Nephron progenitor cell (in vitro differentiated cells): Measurements from ENCODE around the gene HOXA11.

Experiments used
- DNase-seq: peaks from one replicate; pipeline ENCODE4 v3.0.0; 2021
- H3K27ac Mint-ChIP-seq: 2 replicates; pipeline ENCODE4 v1.8.0; 2021; ENCODE audit warnings: mild to moderate bottlenecking, moderate library complexity, mixed read lengths
- H3K27me3 Mint-ChIP-seq: 2 replicates; pipeline ENCODE4 v1.8.0; 2021; ENCODE audit warnings: mild to moderate bottlenecking, low read depth, mixed read lengths; ENCODE audit not compliant: poor library complexity
- H3K36me3 Mint-ChIP-seq: 2 replicates; pipeline ENCODE4 v1.8.0; 2021; ENCODE audit warnings: low read depth, mixed read lengths
- H3K4me1 Mint-ChIP-seq: 2 replicates; pipeline ENCODE4 v1.8.0; 2021; ENCODE audit warnings: mixed read lengths
- H3K4me3 Mint-ChIP-seq: 2 replicates; pipeline ENCODE4 v1.8.0; 2021; ENCODE audit warnings: mild to moderate bottlenecking, moderate library complexity, mixed read lengths
- H3K9me3 Mint-ChIP-seq: 2 replicates; pipeline ENCODE4 v1.8.0; 2021; ENCODE audit warnings: mild to moderate bottlenecking, moderate library complexity, mixed read lengths
- CTCF ChIP-seq: fragments of 200-600 bp; sonication (generic); IDR thresholded peaks from 2 replicates; pipeline ENCODE4 v1.5.0; 2021; ENCODE audit warnings: antibody characterized with exemption

HOXA11 gene

GRCh38 chr7:27213433-27214238 lies 28.6 kb upstream of the HOXA11 start:
- DNase-seq, result no peak
- Mint-ChIP-seq H3K9me3 (no peaks in the 10 kb centered on the region), H3K36me3 (no peaks in the 10 kb centered on the region), H3K27me3 (peaks cover 100% of the 10 kb centered on the region), H3K4me3 (no peak overlapping the region), H3K4me1 (peaks cover 6% of the 10 kb centered on the region), H3K27ac (no peak overlapping the region)
- TF ChIP-seq CTCF, result no peak

DNA sequence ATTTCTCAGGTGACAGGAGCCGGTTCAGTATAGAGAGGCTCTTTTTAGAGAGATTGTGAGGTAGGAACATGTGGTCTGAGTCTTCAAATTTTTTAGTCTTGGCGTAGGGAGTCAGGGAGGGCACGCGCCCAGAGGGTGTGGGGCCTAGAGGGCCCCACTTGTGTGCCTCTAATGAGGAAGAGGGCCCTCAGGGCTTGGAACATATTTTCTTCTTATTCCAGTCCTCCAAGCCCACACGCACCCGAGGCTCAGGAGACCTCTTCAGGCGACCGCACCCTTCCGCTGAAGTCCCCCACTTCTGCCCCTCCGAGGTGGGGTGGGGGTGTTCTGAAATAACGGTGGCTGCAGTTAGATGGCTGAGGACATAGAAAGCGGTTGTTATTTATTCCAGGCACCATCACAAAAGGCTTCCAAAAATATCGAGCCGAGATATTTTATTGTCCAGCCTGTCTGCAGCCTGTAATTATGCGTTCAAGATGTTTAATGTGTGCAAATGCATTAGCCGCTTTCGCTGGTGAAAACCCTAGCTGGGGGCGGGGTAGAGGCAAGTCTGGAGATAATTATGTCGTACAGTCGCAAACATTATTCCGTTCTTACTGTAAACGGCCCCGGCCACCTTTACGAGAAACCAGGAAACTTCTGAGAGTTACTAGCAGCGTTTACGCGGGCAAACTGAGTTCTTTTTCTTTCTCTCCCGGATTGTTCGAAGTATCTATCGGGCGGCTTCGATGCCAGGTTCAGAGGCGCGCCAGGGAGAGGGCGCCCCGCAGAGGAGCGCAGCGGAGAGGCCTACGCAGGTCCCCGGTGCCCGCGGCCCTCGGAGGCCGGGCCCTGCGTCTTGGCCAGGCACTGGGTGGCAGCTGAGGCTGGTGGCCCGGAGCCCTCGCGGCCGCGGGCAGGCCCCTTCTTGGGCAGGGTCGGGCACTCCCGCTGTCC lies 27.7 kb upstream of the HOXA11 start:
- no peak overlapping the region for H3K27ac Mint-ChIP-seq
- TF ChIP-seq CTCF, result no peak
- H3K27me3 Mint-ChIP-seq, result peaks cover 100% of the 10 kb centered on the region
- DNase-seq, result no peak
- H3K4me3 Mint-ChIP-seq, result no peak overlapping the region
- H3K36me3 Mint-ChIP-seq, result no peaks in the 10 kb centered on the region
- no peaks in the 10 kb centered on the region for H3K9me3 Mint-ChIP-seq
- peaks cover 7% of the 10 kb centered on the region for H3K4me1 Mint-ChIP-seq

DNA sequence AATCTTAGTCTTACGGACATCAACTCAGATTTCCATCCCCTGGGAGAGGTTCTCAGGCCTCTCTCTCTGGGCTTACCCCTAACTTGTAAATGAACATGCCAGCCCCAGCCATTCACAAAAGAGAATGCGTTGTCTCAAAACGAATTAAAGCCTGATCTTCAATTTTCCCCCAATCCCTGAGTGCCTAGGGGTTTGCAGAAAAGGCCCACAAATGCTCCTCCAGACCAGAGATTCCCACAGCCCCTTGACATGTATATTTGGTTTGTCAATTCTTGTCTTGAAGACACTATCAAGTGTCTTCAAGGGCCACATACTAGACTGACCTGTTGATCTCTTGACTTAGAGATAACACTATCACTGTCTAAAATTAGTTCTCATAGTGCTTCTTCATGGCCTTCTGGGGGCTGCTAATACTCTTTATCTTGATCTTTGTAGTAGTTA lies 26.8 kb upstream of the HOXA11 start:
- no peaks in the 10 kb centered on the region for H3K9me3 Mint-ChIP-seq
- no peak overlapping the region for H3K27ac Mint-ChIP-seq
- no peak overlapping the region for H3K4me3 Mint-ChIP-seq
- H3K36me3 Mint-ChIP-seq, result no peaks in the 10 kb centered on the region
- H3K4me1 Mint-ChIP-seq, result peaks cover 11% of the 10 kb centered on the region
- DNase-seq, result no peak
- no peak for TF ChIP-seq CTCF
- peaks cover 100% of the 10 kb centered on the region for H3K27me3 Mint-ChIP-seq

DNA sequence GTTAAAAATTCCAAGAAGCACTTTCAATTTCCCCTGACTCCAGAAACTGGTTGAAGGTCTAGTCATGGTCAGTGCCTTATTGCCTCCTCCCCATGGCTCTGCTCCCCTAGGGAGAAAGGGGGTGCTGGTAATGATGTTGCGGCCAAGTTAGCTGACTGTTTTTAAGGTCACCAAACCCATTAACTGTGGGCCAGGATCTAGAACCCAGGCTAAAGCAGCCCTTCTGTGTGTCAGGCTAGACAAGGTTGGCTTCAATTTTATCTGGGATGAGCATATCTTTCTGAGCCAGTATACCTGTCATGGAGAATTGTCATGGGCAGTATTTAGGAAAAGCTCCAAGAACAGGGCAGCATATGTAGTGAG lies 26.0 kb upstream of the HOXA11 start:
- H3K4me3 Mint-ChIP-seq, result no peak overlapping the region
- no peak overlapping the region for H3K27ac Mint-ChIP-seq
- peaks cover 100% of the 10 kb centered on the region for H3K27me3 Mint-ChIP-seq
- no peaks in the 10 kb centered on the region for H3K9me3 Mint-ChIP-seq
- no peaks in the 10 kb centered on the region for H3K36me3 Mint-ChIP-seq
- H3K4me1 Mint-ChIP-seq, result peaks cover 11% of the 10 kb centered on the region
- no peak for DNase-seq
- TF ChIP-seq CTCF, result no peak

DNA sequence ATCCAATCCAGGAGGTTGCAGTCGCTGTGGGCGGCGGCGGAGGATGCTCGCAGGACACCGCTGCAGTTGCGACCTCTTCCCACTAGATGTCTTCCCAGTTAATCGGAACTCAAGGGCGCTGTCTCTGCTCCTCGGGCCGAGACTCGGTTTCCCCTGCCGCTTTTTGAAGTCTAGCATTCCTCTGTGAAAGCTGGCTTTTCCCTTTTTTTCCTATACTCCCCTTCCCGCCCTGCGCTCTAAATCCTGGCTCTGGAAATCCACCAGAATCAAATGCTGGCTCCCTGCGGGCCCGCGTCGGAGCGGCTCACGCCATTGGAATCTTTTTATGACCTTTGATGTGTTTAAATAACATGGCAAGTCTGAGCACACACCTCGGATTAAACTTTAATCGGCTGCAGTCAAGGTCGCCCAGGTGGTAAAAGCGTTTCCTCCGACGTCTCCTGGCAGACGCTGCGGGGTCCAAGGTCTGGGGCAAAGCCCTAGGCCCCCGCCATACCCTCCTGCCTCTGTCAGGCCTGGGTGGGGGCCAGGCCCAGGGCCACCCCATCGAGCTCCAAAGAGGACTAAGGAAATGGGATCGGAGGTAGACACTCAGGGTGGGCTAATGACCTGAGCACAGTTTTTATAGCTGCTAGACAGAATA lies 25.5 kb upstream of the HOXA11 start:
- no peaks in the 10 kb centered on the region for H3K36me3 Mint-ChIP-seq
- peak overlapping the region; percentile 68 for H3K4me3 Mint-ChIP-seq
- H3K4me1 Mint-ChIP-seq, result peaks cover 16% of the 10 kb centered on the region
- peaks cover 100% of the 10 kb centered on the region for H3K27me3 Mint-ChIP-seq
- DNase-seq, result peak; percentile 79
- peak; percentile 86 for TF ChIP-seq CTCF
- no peak overlapping the region for H3K27ac Mint-ChIP-seq
- no peaks in the 10 kb centered on the region for H3K9me3 Mint-ChIP-seq
